GM21367 (cell line): ENCODE data around the gene MUCL3.
"Not testable (repeated sequence)": the region's sequence is repeated elsewhere in the genome, so short reads cannot be mapped to it uniquely, and the experiment has no call there.

Source experiments
- ATAC-seq: cut with Tn5 transposase; IDR thresholded peaks from one replicate; pipeline ENCODE4 v1.9.1; 2021; ENCODE audit not compliant: unreplicated experiment

MUCL3 gene

GRCh38 chr6:30937265-30937664 is 3.5 kb upstream of the MUCL3 start:
- no peak for ATAC-seq

DNA sequence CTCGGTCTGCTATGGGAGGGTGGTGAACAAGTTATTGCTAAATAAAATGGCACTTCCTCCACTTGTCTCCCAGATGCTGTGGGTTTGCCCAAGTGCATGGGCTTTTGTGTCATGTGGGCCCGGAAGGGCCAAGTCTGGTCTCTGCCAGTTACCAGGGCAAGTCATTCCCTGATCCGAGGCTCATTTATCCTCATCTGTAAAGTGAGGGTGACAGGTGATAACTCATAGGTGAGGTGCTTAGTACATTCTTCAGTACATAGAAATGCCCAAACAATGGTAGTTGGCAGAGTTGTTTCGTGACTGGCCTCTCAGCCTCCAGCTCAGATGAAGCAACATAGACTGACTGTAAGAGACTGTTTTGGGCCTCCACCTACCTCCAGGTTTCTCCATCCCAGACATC is 2.0 kb upstream of the MUCL3 start:
- ATAC-seq = no peak

- ATAC-seq = no peak
Measured at GRCh38 chr6:30939473-30939872, 1.3 kb upstream of the MUCL3 start.

- ATAC-seq = no peak
Measured at GRCh38 chr6:30942338-30943060, 1.7 kb downstream of the MUCL3 start.

GRCh38 chr6:30944051-30944450 is 3.3 kb downstream of the MUCL3 start:
- ATAC-seq = no peak

GRCh38 chr6:30945281-30945680 is 4.5 kb downstream of the MUCL3 start:
- ATAC-seq = no peak

GRCh38 chr6:30947231-30947630 is 6.5 kb downstream of the MUCL3 start:
- ATAC-seq = no peak

GRCh38 chr6:30948811-30949210 is 8.0 kb downstream of the MUCL3 start:
- no peak for ATAC-seq

- ATAC-seq = no peak
Measured at GRCh38 chr6:30951907-30952469, 11.2 kb downstream of the MUCL3 start.

GRCh38 chr6:30954631-30955366 is 14.0 kb downstream of the MUCL3 start:
- no peak for ATAC-seq

- ATAC-seq = no peak
Measured at GRCh38 chr6:30955367-30956042, 14.7 kb downstream of the MUCL3 start.

GRCh38 chr6:30957716-30958115 is 16.9 kb downstream of the MUCL3 start:
- ATAC-seq = no peak

- no peak for ATAC-seq
Measured at GRCh38 chr6:30960907-30961673, 20.3 kb downstream of the MUCL3 start.

DNA sequence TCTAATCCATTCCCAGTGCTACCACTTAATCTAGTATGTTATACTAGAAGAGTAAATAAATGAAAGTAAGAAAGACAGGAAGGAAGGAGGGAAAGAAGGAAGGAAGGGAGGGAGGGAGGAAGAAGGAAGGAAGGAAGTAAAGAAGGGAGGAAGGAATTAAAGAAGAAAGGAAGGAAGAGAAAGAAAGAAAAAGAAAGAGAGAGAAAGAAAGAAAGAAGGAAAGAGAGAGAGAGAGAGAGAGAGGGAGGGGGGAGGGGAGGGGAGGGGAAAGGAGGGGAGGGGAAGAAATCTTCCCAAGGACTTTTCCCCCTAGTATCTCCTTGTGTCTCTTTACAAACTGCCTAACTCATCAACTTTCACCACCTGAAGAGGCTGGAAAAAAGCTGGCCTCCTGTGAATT is 21.9 kb downstream of the MUCL3 start:
- ATAC-seq = no peak

- no peak for ATAC-seq
Measured at GRCh38 chr6:30963641-30964040, 22.9 kb downstream of the MUCL3 start.

GRCh38 chr6:30964075-30964474 is 23.3 kb downstream of the MUCL3 start:
- ATAC-seq = no peak

GRCh38 chr6:30965140-30965601 is 24.4 kb downstream of the MUCL3 start:
- no peak for ATAC-seq

- no peak for ATAC-seq
Measured at GRCh38 chr6:30966154-30966553, 25.4 kb downstream of the MUCL3 start.

GRCh38 chr6:30969171-30969570 is 28.4 kb downstream of the MUCL3 start:
- not testable (repeated sequence) for ATAC-seq

DNA sequence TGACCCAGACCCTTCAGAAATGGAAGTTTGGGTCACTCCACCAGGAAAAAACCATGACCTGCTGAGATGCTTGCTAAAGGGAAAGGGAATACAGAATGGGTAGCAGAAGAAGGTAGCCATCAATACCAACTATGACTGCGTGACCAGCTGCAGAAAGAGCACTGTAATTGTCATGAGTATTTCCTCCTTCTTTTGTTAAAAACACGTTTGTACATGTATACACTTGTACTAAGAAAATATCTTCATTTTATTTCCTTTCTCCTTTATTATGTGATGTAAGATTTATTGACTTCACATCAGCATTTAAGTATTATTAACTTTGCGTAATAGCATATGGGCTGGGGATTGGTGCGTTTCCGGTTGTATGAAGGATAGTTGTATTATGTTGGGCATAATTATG is 30.2 kb downstream of the MUCL3 start:
- ATAC-seq = no peak

DNA sequence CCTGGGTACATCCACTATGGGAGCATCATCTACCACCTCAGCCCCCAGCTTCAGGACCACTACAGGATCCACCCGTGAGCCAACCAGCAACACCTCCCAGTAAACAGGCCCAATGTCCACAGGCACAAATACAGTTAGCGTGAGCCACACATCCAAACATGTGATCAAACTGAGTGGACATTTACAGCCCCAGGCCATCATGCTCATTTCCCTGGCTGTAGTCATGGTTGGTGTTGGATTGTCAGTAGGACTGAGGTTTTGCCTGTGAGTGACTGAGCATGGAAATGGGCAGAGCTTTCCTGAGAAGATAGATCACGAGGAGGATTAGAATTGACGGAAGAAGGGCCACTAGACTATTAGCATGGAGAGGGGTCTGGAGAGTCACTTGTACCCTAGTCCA is 32.0 kb downstream of the MUCL3 start:
- ATAC-seq = no peak
